Subcutaneous adipose tissue (tissue), 4 donors: ENCODE results near the gene STX18. TPM values are rescaled to one million over a fixed set of nuclear protein-coding genes. Genes with fewer than 3 reads are reported as not detected.

Source experiments
- CTCF ChIP-seq: fragments of 450-650 bp; IDR thresholded peaks from one replicate; pipeline ENCODE4 v1.5.1; 2016; ENCODE audit warnings: low read depth, mild to moderate bottlenecking, control low read depth, antibody characterized with exemption, moderate library complexity
- total RNA-seq, 4 donors: library from RNA; depleted of rRNA; stranded (reverse); fragments of >200 nt; gene quantifications; one replicate each; pipeline ENCODE4 v1.1.0, GENCODE V29; 2016

Gene STX18
- total RNA-seq, 4 donors from 2014 or later: 17.0 to 29.2 (median 21.6) TPM

- TF ChIP-seq CTCF: no peak
These were observed 109.3 kb downstream of the STX18 start for GRCh38 chr4:4432341-4433125.

- TF ChIP-seq CTCF: no peak
These were observed 111.2 kb downstream of the STX18 start for GRCh38 chr4:4430492-4431195.

GRCh38 chr4:4428966-4429875 is 112.6 kb downstream of the STX18 start:
- TF ChIP-seq CTCF: no peak

- no peak for TF ChIP-seq CTCF
These were observed 114.0 kb downstream of the STX18 start for GRCh38 chr4:4427886-4428285.

- no peak for TF ChIP-seq CTCF
These were observed 114.6 kb downstream of the STX18 start for GRCh38 chr4:4427121-4427870.

GRCh38 chr4:4426511-4427120 is 115.2 kb downstream of the STX18 start:
- no peak for TF ChIP-seq CTCF
